GM12872 (cell line): Measurements from ENCODE around the gene RAB21.
A peak's percentile ranks its signal among the peaks of the same experiment; 100 is the strongest.

Experiments used
- TF ChIP-seq, protein P1 (sequence below): IDR thresholded peaks from 3 replicates; pipeline ENCODE4 v1.5.1; 2011; ENCODE audit warnings: low read depth, mild to moderate bottlenecking, low read length, moderate library complexity; ENCODE audit not compliant: insufficient read depth

RAB21 gene

GRCh38 chr12:71840231-71840847, 85.7 kb downstream of the RAB21 start:
- TF ChIP-seq, protein P1, sequence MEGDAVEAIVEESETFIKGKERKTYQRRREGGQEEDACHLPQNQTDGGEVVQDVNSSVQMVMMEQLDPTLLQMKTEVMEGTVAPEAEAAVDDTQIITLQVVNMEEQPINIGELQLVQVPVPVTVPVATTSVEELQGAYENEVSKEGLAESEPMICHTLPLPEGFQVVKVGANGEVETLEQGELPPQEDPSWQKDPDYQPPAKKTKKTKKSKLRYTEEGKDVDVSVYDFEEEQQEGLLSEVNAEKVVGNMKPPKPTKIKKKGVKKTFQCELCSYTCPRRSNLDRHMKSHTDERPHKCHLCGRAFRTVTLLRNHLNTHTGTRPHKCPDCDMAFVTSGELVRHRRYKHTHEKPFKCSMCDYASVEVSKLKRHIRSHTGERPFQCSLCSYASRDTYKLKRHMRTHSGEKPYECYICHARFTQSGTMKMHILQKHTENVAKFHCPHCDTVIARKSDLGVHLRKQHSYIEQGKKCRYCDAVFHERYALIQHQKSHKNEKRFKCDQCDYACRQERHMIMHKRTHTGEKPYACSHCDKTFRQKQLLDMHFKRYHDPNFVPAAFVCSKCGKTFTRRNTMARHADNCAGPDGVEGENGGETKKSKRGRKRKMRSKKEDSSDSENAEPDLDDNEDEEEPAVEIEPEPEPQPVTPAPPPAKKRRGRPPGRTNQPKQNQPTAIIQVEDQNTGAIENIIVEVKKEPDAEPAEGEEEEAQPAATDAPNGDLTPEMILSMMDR, result no peak

- TF ChIP-seq, protein P1, result peak; percentile 47
Observed at GRCh38 chr12:71846322-71846940, 91.8 kb downstream of the RAB21 start.

DNA sequence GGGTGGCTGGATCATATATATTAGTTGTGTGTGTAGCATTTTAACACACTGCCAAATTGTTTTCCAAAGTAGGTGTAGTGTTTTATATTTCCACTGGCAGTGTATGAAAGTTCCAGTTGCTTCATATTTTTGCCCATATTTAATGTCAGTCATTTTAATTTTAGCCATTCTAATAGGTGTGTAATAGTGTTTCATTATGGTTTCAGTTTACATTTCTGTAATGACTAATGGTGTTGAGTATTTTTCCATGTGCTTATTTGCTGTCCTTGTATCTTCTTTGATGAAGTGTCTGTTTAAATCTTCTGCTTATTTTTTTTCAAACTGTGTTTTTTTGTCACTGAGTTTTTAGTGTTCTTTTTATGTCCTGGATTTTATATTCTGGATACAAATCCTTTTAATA, 93.5 kb downstream of the RAB21 start:
- TF ChIP-seq, protein P1, result no peak

- TF ChIP-seq, protein P1, result no peak
Observed at GRCh38 chr12:71849109-71849851, 94.6 kb downstream of the RAB21 start.
